PC-3 (cell line): ENCODE measurements around the gene ZC3H12C. TPM values are rescaled to one million over a fixed set of nuclear protein-coding genes. Genes with fewer than 3 reads are reported as not detected.

ENCODE experiments used
- ATAC-seq: fragments of 200-7000 bp; cut with Tn5 transposase; 2 replicates; pipeline ENCODE4 v1.9.1; 2020; ENCODE audit warnings: mild to moderate bottlenecking, moderate library complexity
- BruUV-seq: library from RNA; stranded (reverse); fragments of 400-500 nt; replicated peaks from 2 replicates; lab custom pipeline; 2021; lab: Mats Ljungman, UMichigan
- CTCF ChIA-PET: fragments of 300-600 bp; sonication (Branson Sonifier 250); formaldehyde crosslinking; loops from one replicate; lab custom pipeline; 2022; ENCODE audit warnings: antibody characterized with exemption; lab: Charles Lee
- POLR2A ChIA-PET: fragments of 300-600 bp; sonication (Branson Sonifier 250); formaldehyde crosslinking; loops from one replicate; lab custom pipeline; 2022; ENCODE audit warnings: antibody characterized with exemption; ENCODE audit not compliant: unreplicated experiment; lab: Charles Lee
- DNase-seq: peaks from one replicate; pipeline ENCODE4 v3.0.0-alpha.2; 2015
- H2AFZ ChIP-seq: fragments of 300-600 bp; sonication (generic); 2 replicates; pipeline ENCODE4 v1.6.0; 2016; ENCODE audit warnings: antibody characterized with exemption, low read length
- H3F3A ChIP-seq: fragments of 300-600 bp; sonication (generic); one replicate; pipeline ENCODE4 v1.6.0; 2017; ENCODE audit warnings: antibody characterized with exemption, low read length, control low read depth, mild to moderate bottlenecking; ENCODE audit not compliant: unreplicated experiment
- H3K27ac ChIP-seq: fragments of 300-600 bp; sonication (generic); 2 replicates; pipeline ENCODE4 v1.5.1; 2016; ENCODE audit warnings: mild to moderate bottlenecking, low read length
- H3K27me3 ChIP-seq: fragments of 300-600 bp; sonication (generic); 2 replicates; pipeline ENCODE4 v1.6.1; 2016; ENCODE audit warnings: low read length, mixed read lengths
- H3K36me3 ChIP-seq: fragments of 300-600 bp; sonication (generic); 2 replicates; pipeline ENCODE4 v1.6.1; 2016; ENCODE audit warnings: low read depth, mixed run types, low read length, mixed read lengths
- H3K4me1 ChIP-seq: fragments of 300-600 bp; sonication (generic); 2 replicates; pipeline ENCODE4 v1.5.1; 2016; ENCODE audit warnings: low read length; ENCODE audit not compliant: insufficient read depth
- H3K4me2 ChIP-seq: fragments of 300-600 bp; sonication (generic); 2 replicates; pipeline ENCODE4 v1.6.0; 2016; ENCODE audit warnings: low read length
- H3K4me3 ChIP-seq: fragments of 300-600 bp; sonication (generic); 2 replicates; pipeline ENCODE4 v1.5.1; 2016; ENCODE audit warnings: mild to moderate bottlenecking, low read length, mixed read lengths
- H3K79me2 ChIP-seq: fragments of 300-600 bp; sonication (generic); 2 replicates; pipeline ENCODE4 v1.6.1; 2017; ENCODE audit warnings: low read length, mixed read lengths
- H3K9ac ChIP-seq: fragments of 300-600 bp; sonication (generic); 2 replicates; pipeline ENCODE4 v1.6.0; 2016; ENCODE audit warnings: mild to moderate bottlenecking, low read length
- H3K9me2 ChIP-seq: fragments of 300-600 bp; sonication (generic); replicated peaks from 2 replicates; pipeline ENCODE4 v1.6.1; 2016; ENCODE audit warnings: mixed run types, low read length, mixed read lengths
- H3K9me3 ChIP-seq: fragments of 300-600 bp; sonication (generic); 2 replicates; pipeline ENCODE4 v1.6.1; 2016; ENCODE audit warnings: low read length, mixed read lengths
- H4K20me1 ChIP-seq: fragments of 300-600 bp; sonication (generic); 2 replicates; pipeline ENCODE4 v1.6.1; 2016; ENCODE audit warnings: low read length, mixed read lengths
- CTCF ChIP-seq: fragments of 300-600 bp; sonication (generic); conservative IDR thresholded peaks from 2 replicates; pipeline ENCODE4 v1.5.1; 2017; ENCODE audit warnings: antibody characterized with exemption, low read depth, mild to moderate bottlenecking, low read length
- EZH2 ChIP-seq: fragments of 300-600 bp; sonication (generic); IDR thresholded peaks from one replicate; pipeline ENCODE4 v1.6.1; 2017; ENCODE audit warnings: antibody characterized with exemption, mild to moderate bottlenecking, low read length; ENCODE audit not compliant: unreplicated experiment
- EZH2phosphoT487 ChIP-seq: fragments of 300-600 bp; sonication (generic); IDR thresholded peaks from 2 replicates; pipeline ENCODE4 v1.6.1; 2018; ENCODE audit warnings: mild to moderate bottlenecking, antibody characterized with exemption, low read length, borderline replicate concordance
- intact Hi-C: fragments of 100-400 bp; cut with micrococcal nuclease; formaldehyde crosslinking; loops from 2 replicates; pipeline ENCODE4 v1.9.0; 2023
- total RNA-seq: library from RNA; depleted of rRNA; stranded (reverse); fragments of >200 nt; gene quantifications from 2 replicates; pipeline ENCODE4 v1.2.3, GENCODE V29; 2014

The ZC3H12C gene
- total RNA-seq, 1 experiment from 2014 or later = 30.7 TPM

- DNase-seq (peak; percentile 100), ATAC-seq (peak; percentile 88)
- intact Hi-C loops = loop anchor here (1.0 to 10.0 kb wide), 4 partner anchors 9 to 334 kb away; no protein-coding TSS in a partner anchor
- Histone ChIP-seq H4K20me1 (no peaks in the 10 kb centered on the region), H3K9me2 (no peaks in the 10 kb centered on the region), H3K27me3 (no peaks in the 10 kb centered on the region), H3F3A (peaks cover 5% of the 10 kb centered on the region), H3K9me3 (no peaks in the 10 kb centered on the region), H3K4me3 (no peak overlapping the region), H3K4me1 (peaks cover 53% of the 10 kb centered on the region), H3K9ac (peak overlapping the region; percentile 81), H3K36me3 (no peaks in the 10 kb centered on the region), H3K4me2 (peak overlapping the region; percentile 40), H3K27ac (peak overlapping the region; percentile 93), H2AFZ (no peak overlapping the region), H3K79me2 (no peaks in the 10 kb centered on the region)
- BruUV-seq = no TSS peak
- POLR2A ChIA-PET = interaction anchor here (1.0 kb wide), 1 partner anchor 23 kb away, joined by 16 read pairs; no protein-coding TSS in a partner anchor
- TF ChIP-seq CTCF = no peak
- TF ChIP-seq EZH2phosphoT487 = no peak
- TF ChIP-seq EZH2 = no peak
- CTCF ChIA-PET = no interaction called here
Observed at GRCh38 chr11:110069158-110069737, 23.9 kb upstream of the ZC3H12C start.

DNA sequence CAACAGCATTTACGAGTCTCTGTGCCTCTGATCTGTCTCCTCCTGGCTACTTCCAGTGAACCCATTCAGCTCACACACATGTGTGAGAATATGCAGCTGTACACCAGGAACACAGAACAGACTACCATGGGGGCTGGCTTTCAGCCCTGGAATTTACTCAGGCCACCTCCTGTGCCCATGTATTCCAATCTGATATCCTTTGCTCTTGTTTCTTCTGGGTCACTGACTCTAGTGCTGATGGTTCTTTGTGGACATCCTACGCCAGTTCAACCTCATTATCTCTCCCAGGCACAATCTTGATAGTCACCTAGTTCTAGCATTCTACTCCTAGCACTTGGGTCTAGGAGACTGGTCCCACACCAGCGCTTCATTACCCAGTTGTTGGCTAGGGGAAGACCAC, 23.0 kb upstream of the ZC3H12C start:
- peaks cover 48% of the 10 kb centered on the region for H3K4me1 ChIP-seq
- peaks cover 5% of the 10 kb centered on the region for H3F3A ChIP-seq
- no peaks in the 10 kb centered on the region for H3K9me3 ChIP-seq
- H3K4me2 ChIP-seq = peak overlapping the region; percentile 26
- H4K20me1 ChIP-seq = no peaks in the 10 kb centered on the region
- H3K36me3 ChIP-seq = no peaks in the 10 kb centered on the region
- ChIA-PET CTCF (no interaction called here), POLR2A (interaction anchor here (1.0 kb wide), 1 partner anchor 22 kb away, joined by 16 read pairs; no protein-coding TSS in a partner anchor)
- DNase-seq (no peak), ATAC-seq (0 out of 2 replicates have a peak, but pooled peaks have one; percentile 1)
- H3K27ac ChIP-seq = peak overlapping the region; percentile 93
- TF ChIP-seq CTCF (no peak), EZH2phosphoT487 (no peak)
- H3K9me2 ChIP-seq = no peaks in the 10 kb centered on the region
- no TSS peak for BruUV-seq
- no peak overlapping the region for H2AFZ ChIP-seq
- intact Hi-C loops = no loop called here
- H3K79me2 ChIP-seq = no peaks in the 10 kb centered on the region
- no peak overlapping the region for H3K4me3 ChIP-seq
- no peaks in the 10 kb centered on the region for H3K27me3 ChIP-seq
- H3K9ac ChIP-seq = peak overlapping the region; percentile 62

DNA sequence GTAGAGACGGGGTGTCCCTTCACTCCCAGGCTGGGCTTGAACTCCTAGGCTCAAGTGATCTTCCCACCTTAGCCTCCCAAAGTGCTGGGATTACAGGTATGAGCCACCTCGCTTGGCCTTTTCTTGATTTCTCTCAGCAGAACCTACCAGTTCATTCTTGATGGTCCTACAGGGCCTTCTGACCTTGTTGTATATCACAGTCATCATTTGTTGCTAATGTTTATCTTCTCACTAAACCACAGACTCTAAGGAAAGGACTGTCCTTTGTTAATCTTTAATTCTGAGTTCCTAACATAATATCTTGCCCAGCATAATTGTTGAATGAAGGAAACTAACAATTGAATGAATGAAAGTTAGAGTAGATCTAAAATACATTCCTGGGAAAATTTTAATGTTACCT, 22.0 kb upstream of the ZC3H12C start:
- intact Hi-C loops = no loop called here
- Histone ChIP-seq H3K9me3 (no peaks in the 10 kb centered on the region), H3F3A (peaks cover 6% of the 10 kb centered on the region), H3K9ac (peak overlapping the region; percentile 62; the same call in 1 of the 2 replicates), H3K79me2 (no peaks in the 10 kb centered on the region), H3K4me2 (peak overlapping the region; percentile 9; the same call in 1 of the 2 replicates), H3K4me3 (no peak overlapping the region), H3K9me2 (no peaks in the 10 kb centered on the region), H3K27me3 (no peaks in the 10 kb centered on the region), H3K4me1 (peaks cover 48% of the 10 kb centered on the region), H4K20me1 (no peaks in the 10 kb centered on the region), H3K27ac (peak overlapping the region; percentile 93), H2AFZ (no peak overlapping the region), H3K36me3 (no peaks in the 10 kb centered on the region)
- POLR2A ChIA-PET = interaction anchor here (0.7 kb wide), 1 partner anchor 292 kb away, joined by 3 read pairs; no protein-coding TSS in a partner anchor
- ATAC-seq (no peak), DNase-seq (no peak)
- BruUV-seq = no TSS peak
- no peak for TF ChIP-seq EZH2
- TF ChIP-seq CTCF = no peak
- TF ChIP-seq EZH2phosphoT487 = no peak
- CTCF ChIA-PET = no interaction called here
